DOHH2 (cell line): ENCODE measurements around the gene RAB6B.

Source experiments
- H3F3A ChIP-seq: fragments of 200-600 bp; sonication (generic), shearing (Covaris generic); 2 replicates; pipeline ENCODE4 v1.6.0; 2016; ENCODE audit warnings: antibody characterized with exemption, mild to moderate bottlenecking; ENCODE audit not compliant: control insufficient read depth, insufficient read depth
- H3K27ac ChIP-seq: fragments of 200-600 bp; sonication (generic); 2 replicates; pipeline ENCODE4 v1.5.1; 2014; ENCODE audit warnings: low read depth, mild to moderate bottlenecking, low read length, moderate library complexity
- H3K27me3 ChIP-seq: fragments of 200-600 bp; sonication (generic); 2 replicates; pipeline ENCODE4 v1.6.1; 2014; ENCODE audit warnings: mild to moderate bottlenecking, low read length, mixed read lengths; ENCODE audit not compliant: control insufficient read depth
- H3K36me3 ChIP-seq: fragments of 200-600 bp; sonication (generic); 2 replicates; pipeline ENCODE4 v1.6.1; 2014; ENCODE audit warnings: mild to moderate bottlenecking, low read length, moderate library complexity, mixed read lengths; ENCODE audit not compliant: control insufficient read depth
- H3K4me1 ChIP-seq: fragments of 200-600 bp; sonication (generic); 2 replicates; pipeline ENCODE4 v1.6.1; 2014; ENCODE audit warnings: mild to moderate bottlenecking, low read length, mixed read lengths; ENCODE audit not compliant: control insufficient read depth
- H3K4me2 ChIP-seq: fragments of 200-600 bp; sonication (generic); 2 replicates; pipeline ENCODE4 v1.6.0; 2014; ENCODE audit warnings: mild to moderate bottlenecking, low read length, moderate library complexity
- H3K4me3 ChIP-seq: fragments of 200-600 bp; sonication (generic); 2 replicates; pipeline ENCODE4 v1.5.1; 2014; ENCODE audit warnings: mild to moderate bottlenecking, low read length, mixed read lengths
- H3K79me2 ChIP-seq: fragments of 200-600 bp; sonication (generic); 2 replicates; pipeline ENCODE4 v1.6.1; 2014; ENCODE audit warnings: mild to moderate bottlenecking, low read length, mixed read lengths; ENCODE audit not compliant: control insufficient read depth
- H3K9me2 ChIP-seq: fragments of 200-600 bp; sonication (generic); replicated peaks from 2 replicates; pipeline ENCODE4 v1.6.1; 2014; ENCODE audit warnings: mild to moderate bottlenecking, low read length, mixed read lengths; ENCODE audit not compliant: control insufficient read depth
- H3K9me3 ChIP-seq: fragments of 200-600 bp; sonication (generic); 2 replicates; pipeline ENCODE4 v1.6.1; 2014; ENCODE audit warnings: antibody characterized with exemption, low read length, mixed read lengths; ENCODE audit not compliant: control insufficient read depth, insufficient read depth
- H4K20me1 ChIP-seq: fragments of 200-600 bp; sonication (generic); 2 replicates; pipeline ENCODE4 v1.6.0; 2014; ENCODE audit warnings: low read depth, mild to moderate bottlenecking, antibody characterized with exemption, low read length, moderate library complexity; ENCODE audit not compliant: control insufficient read depth, insufficient read depth
- CTCF ChIP-seq: fragments of 200-600 bp; sonication (generic); IDR thresholded peaks from one replicate; pipeline ENCODE4 v1.5.1; 2014; ENCODE audit warnings: antibody characterized with exemption, mild to moderate bottlenecking, low read depth, low read length; ENCODE audit not compliant: poor library complexity, severe bottlenecking
- EZH2phosphoT487 ChIP-seq: fragments of 200-600 bp; sonication (generic); IDR thresholded peaks from 2 replicates; pipeline ENCODE4 v1.6.1; 2017; ENCODE audit warnings: borderline replicate concordance, mild to moderate bottlenecking, antibody characterized with exemption, low read length, moderate library complexity, mixed read lengths

Gene RAB6B

DNA sequence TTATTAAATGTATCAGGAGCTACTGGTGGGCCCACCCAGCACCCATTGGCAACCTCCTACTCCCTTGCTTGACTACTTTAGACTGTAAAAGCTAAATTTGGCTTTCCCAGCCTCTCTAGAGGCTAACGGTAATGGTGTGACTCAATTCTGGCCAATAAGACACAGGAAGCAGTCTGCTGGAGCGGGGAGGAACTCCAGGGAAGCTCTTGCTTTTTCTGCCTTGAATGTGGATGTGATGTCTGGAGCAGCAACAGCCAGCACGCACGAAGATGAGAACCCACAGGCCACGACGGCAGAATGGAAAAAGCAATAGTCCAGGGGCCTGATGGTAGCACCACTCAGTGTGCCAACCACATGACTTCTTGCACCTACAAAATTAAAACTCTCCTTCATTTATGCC, 39.9 kb downstream of the RAB6B start:
- H3K9me2 ChIP-seq, result no peaks in the 10 kb centered on the region
- no peaks in the 10 kb centered on the region for H3K27me3 ChIP-seq
- H3K27ac ChIP-seq, result no peak overlapping the region
- H3K9me3 ChIP-seq, result no peaks in the 10 kb centered on the region
- H3K36me3 ChIP-seq, result no peaks in the 10 kb centered on the region
- no peak overlapping the region for H3K4me3 ChIP-seq
- peaks cover 25% of the 10 kb centered on the region for H3K4me1 ChIP-seq
- no peaks in the 10 kb centered on the region for H4K20me1 ChIP-seq
- H3F3A ChIP-seq, result no peaks in the 10 kb centered on the region
- no peak for TF ChIP-seq CTCF
- TF ChIP-seq EZH2phosphoT487, result no peak
- peak overlapping the region; percentile 10; the same call in 1 of the 2 replicates for H3K4me2 ChIP-seq
- H3K79me2 ChIP-seq, result no peaks in the 10 kb centered on the region

- TF ChIP-seq EZH2phosphoT487 (no peak), CTCF (no peak)
- H3K36me3 ChIP-seq, result no peaks in the 10 kb centered on the region
These were observed 40.7 kb downstream of the RAB6B start for GRCh38 chr3:133855002-133855370.

GRCh38 chr3:133854264-133855001, 41.2 kb downstream of the RAB6B start:
- no peaks in the 10 kb centered on the region for H3F3A ChIP-seq
- H3K27ac ChIP-seq, result no peak overlapping the region
- peaks cover 6% of the 10 kb centered on the region; the same call in 1 of the 2 replicates for H3K27me3 ChIP-seq
- no peak overlapping the region for H3K4me3 ChIP-seq
- H3K79me2 ChIP-seq, result no peaks in the 10 kb centered on the region
- H3K4me1 ChIP-seq, result peaks cover 25% of the 10 kb centered on the region
- no peak overlapping the region for H3K4me2 ChIP-seq
- H3K36me3 ChIP-seq, result no peaks in the 10 kb centered on the region
- TF ChIP-seq EZH2phosphoT487 (no peak), CTCF (no peak)
- H3K9me2 ChIP-seq, result no peaks in the 10 kb centered on the region
- no peaks in the 10 kb centered on the region for H3K9me3 ChIP-seq
- no peaks in the 10 kb centered on the region for H4K20me1 ChIP-seq

More at GRCh38 chr3:133855002-133855370, 40.7 kb downstream of the RAB6B start:
- no peaks in the 10 kb centered on the region for H3K79me2 ChIP-seq
- H4K20me1 ChIP-seq, result no peaks in the 10 kb centered on the region
- H3K4me1 ChIP-seq, result peaks cover 25% of the 10 kb centered on the region
- no peak overlapping the region for H3K4me2 ChIP-seq
- H3K9me3 ChIP-seq, result no peaks in the 10 kb centered on the region
- H3K27ac ChIP-seq, result no peak overlapping the region
- H3K9me2 ChIP-seq, result no peaks in the 10 kb centered on the region
- no peaks in the 10 kb centered on the region for H3F3A ChIP-seq
- H3K27me3 ChIP-seq, result peaks cover under 1% of the 10 kb centered on the region; the same call in 1 of the 2 replicates
- H3K4me3 ChIP-seq, result no peak overlapping the region
